ENCODE results near the gene MUC12. TPM values are rescaled to one million over a fixed set of nuclear protein-coding genes. Genes with fewer than 3 reads are reported as not detected.
A peak's percentile ranks its signal among the peaks of the same experiment; 100 is the strongest.

MUC12 gene
- total RNA-seq, 6 donors from 2014 or later, result 0.69 to 2.1 (median 1.8) TPM; not detected in 3

GRCh38 chr7:101012931-101013330 is 43.6 kb downstream of the MUC12 start:
- H3K27me3 ChIP-seq, result no peaks in the 10 kb centered on the region
- H3K27ac ChIP-seq, result no peak overlapping the region
- DNase-seq (no peak), ATAC-seq (ENCODE audit: low FRiP score in 2 of 2) (no peak)
- H3K4me1 ChIP-seq, result peaks cover 4 to 12% (median 7%) of the 10 kb centered on the region in 4 donors
- no peak overlapping the region for H3K4me3 ChIP-seq
- TF ChIP-seq POLR2A (IDR thresholded peaks at IDR 0.05) (no peak), POLR2AphosphoS5 (IDR thresholded peaks at IDR 0.05) (no peak), EP300 (IDR thresholded peaks at IDR 0.05) (no peak), CTCF (IDR thresholded peaks at IDR 0.05) (no peak)
- WGBS, 2 donors, result 88 to 100% methylated on average over 3 to 6 of the region's 6 CpGs
- H3K36me3 ChIP-seq, result no peaks in the 10 kb centered on the region
- no peaks in the 10 kb centered on the region for H3K9me3 ChIP-seq

GRCh38 chr7:101015626-101016025 is 46.3 kb downstream of the MUC12 start:
- ATAC-seq (ENCODE audit: low FRiP score in 2 of 2) (no peak), DNase-seq (peak in 1 of 2 donors; percentile 46)
- H3K4me1 ChIP-seq, result peaks cover 4 to 12% (median 7%) of the 10 kb centered on the region in 4 donors
- H3K27ac ChIP-seq, result no peak overlapping the region
- no peaks in the 10 kb centered on the region for H3K27me3 ChIP-seq
- no peak overlapping the region for H3K4me3 ChIP-seq
- H3K36me3 ChIP-seq, result no peaks in the 10 kb centered on the region
- no peak for TF ChIP-seq EP300 (IDR thresholded peaks at IDR 0.05)
- no peak for TF ChIP-seq CTCF (IDR thresholded peaks at IDR 0.05)
- TF ChIP-seq POLR2A (IDR thresholded peaks at IDR 0.05), result no peak
- no peak for TF ChIP-seq POLR2AphosphoS5 (IDR thresholded peaks at IDR 0.05)
- no peaks in the 10 kb centered on the region for H3K9me3 ChIP-seq
- WGBS, 2 donors, result 78 to 80% methylated on average over 1 to 8 of the region's 8 CpGs

GRCh38 chr7:101017064-101017777 is 47.9 kb downstream of the MUC12 start:
- H3K27ac ChIP-seq, result peak overlapping the region; percentile 50 to 74 (median 70)
- TF ChIP-seq POLR2AphosphoS5 (IDR thresholded peaks at IDR 0.05) (peak in 1 of 2 donors; percentile 22), EP300 (IDR thresholded peaks at IDR 0.05) (no peak), POLR2A (IDR thresholded peaks at IDR 0.05) (peak in 1 of 4 donors; percentile 30), CTCF (IDR thresholded peaks at IDR 0.05) (no peak)
- no peaks in the 10 kb centered on the region for H3K36me3 ChIP-seq
- no peaks in the 10 kb centered on the region for H3K9me3 ChIP-seq
- H3K27me3 ChIP-seq, result no peaks in the 10 kb centered on the region
- WGBS, 2 donors, result 0 to 3% methylated on average over 13 to 29 of the region's 29 CpGs
- H3K4me3 ChIP-seq, result peak overlapping the region; percentile 1 to 52 (median 40)
- DNase-seq (peak; percentile 69 to 83), ATAC-seq (ENCODE audit: low FRiP score in 2 of 2) (peak; percentile 73 to 92)
- H3K4me1 ChIP-seq, result peaks cover 4 to 12% (median 7%) of the 10 kb centered on the region in 4 donors

GRCh38 chr7:101018271-101019167 is 49.2 kb downstream of the MUC12 start:
- DNase-seq (no peak), ATAC-seq (ENCODE audit: low FRiP score in 2 of 2) (no peak)
- Histone ChIP-seq H3K27me3 (no peaks in the 10 kb centered on the region), H3K27ac (no peak overlapping the region), H3K36me3 (no peaks in the 10 kb centered on the region), H3K4me1 (peaks cover 4 to 12% (median 7%) of the 10 kb centered on the region in 4 donors), H3K9me3 (no peaks in the 10 kb centered on the region), H3K4me3 (no peak overlapping the region)
- TF ChIP-seq POLR2AphosphoS5 (IDR thresholded peaks at IDR 0.05) (no peak), EP300 (IDR thresholded peaks at IDR 0.05) (no peak), POLR2A (IDR thresholded peaks at IDR 0.05) (no peak), CTCF (IDR thresholded peaks at IDR 0.05) (no peak)
- 33 to 51% methylated on average over 12 to 13 of the region's 14 CpGs for WGBS, 2 donors
